CD14-positive monocyte (primary cell): ENCODE measurements around the gene ARCN1. TPM values are rescaled to one million over a fixed set of nuclear protein-coding genes. Genes with fewer than 3 reads are reported as not detected.

Source experiments
- DNase-seq, 3 donors: peaks; one replicate each; pipeline ENCODE4 v3.0.0-alpha.2; 2011 to 2022
- H2AFZ ChIP-seq: 2 replicates; pipeline ENCODE4 v1.6.0; 2012; ENCODE audit warnings: mild to moderate bottlenecking, low read depth, low read length, inconsistent platforms; ENCODE audit not compliant: insufficient read depth, poor library complexity, severe bottlenecking
- H3K27ac ChIP-seq, 2 donors: 1 replicate in 1 of 2; 2 replicates in 1 of 2; pipeline ENCODE4 v1.5.1; 2012 to 2013; ENCODE audit warnings: low read length in 2 of 2, control low read depth in 1 of 2, inconsistent platforms in 1 of 2, low read depth in 1 of 2, mild to moderate bottlenecking in 1 of 2
- H3K27me3 ChIP-seq, 2 donors: one replicate each; pipeline versions ENCODE4 v1.6.0 to v1.6.1; 2011 to 2013; ENCODE audit warnings: low read length in 2 of 2; ENCODE audit not compliant: control insufficient read depth in 2 of 2, insufficient read depth in 2 of 2
- H3K36me3 ChIP-seq, 2 donors: replicated peaks in 1 of 2; 1 replicate in 1 of 2; 2 replicates in 1 of 2; pipeline versions ENCODE4 v1.5.1 to v1.6.1; 2012 to 2013; ENCODE audit warnings: low read length in 2 of 2, control low read depth in 1 of 2, inconsistent platforms in 1 of 2, mild to moderate bottlenecking in 1 of 2; ENCODE audit not compliant: insufficient read depth in 2 of 2, control insufficient read depth in 1 of 2
- H3K4me1 ChIP-seq, 2 donors: 1 replicate in 1 of 2; 2 replicates in 1 of 2; pipeline versions ENCODE4 v1.5.1 to v1.6.1; 2012 to 2013; ENCODE audit warnings: low read length in 2 of 2, control low read depth in 1 of 2, inconsistent platforms in 1 of 2, mild to moderate bottlenecking in 1 of 2, moderate library complexity in 1 of 2; ENCODE audit not compliant: insufficient read depth in 2 of 2, control insufficient read depth in 1 of 2
- H3K4me2 ChIP-seq: replicated peaks from 2 replicates; pipeline ENCODE3; 2012; ENCODE audit warnings: low read length, moderate library complexity, mild to moderate bottlenecking; ENCODE audit not compliant: poor library complexity, severe bottlenecking; ENCODE audit errors: extremely low read depth
- H3K4me3 ChIP-seq, 3 experiments: fragments of 200-600 bp in 1 of 3; sonication (generic) in 1 of 3; replicated peaks in 1 of 3; 1 replicate in 2 of 3; 2 replicates in 1 of 3; pipeline ENCODE4 v1.5.1; 2011 to 2013; ENCODE audit warnings: low read length in 3 of 3, mild to moderate bottlenecking in 3 of 3, control low read depth in 2 of 3, low read depth in 2 of 3, inconsistent platforms in 1 of 3, moderate library complexity in 1 of 3
- H3K79me2 ChIP-seq: 2 replicates; pipeline ENCODE4 v1.6.0; 2012; ENCODE audit warnings: mild to moderate bottlenecking, control low read depth, inconsistent platforms, low read length, moderate library complexity; ENCODE audit not compliant: insufficient read depth
- H3K9ac ChIP-seq: 2 replicates; pipeline ENCODE4 v1.6.0; 2017; ENCODE audit warnings: low read length, mild to moderate bottlenecking; ENCODE audit not compliant: insufficient read depth, poor library complexity, severe bottlenecking
- H3K9me3 ChIP-seq, 2 donors: replicated peaks in 1 of 2; 1 replicate in 1 of 2; 2 replicates in 1 of 2; pipeline versions ENCODE4 v1.5.1 to v1.6.1; 2012 to 2013; ENCODE audit warnings: low read length in 2 of 2, control low read depth in 1 of 2; ENCODE audit not compliant: control insufficient read depth in 1 of 2, insufficient read depth in 1 of 2
- H4K20me1 ChIP-seq: 2 replicates; pipeline ENCODE4 v1.6.0; 2012; ENCODE audit warnings: mild to moderate bottlenecking, low read length, control low read depth, moderate library complexity; ENCODE audit not compliant: insufficient read depth
- H3K27ac Mint-ChIP-seq, 7 donors: one replicate each; pipeline ENCODE4 v1.8.0; 2020; ENCODE audit warnings: mild to moderate bottlenecking in 7 of 7, mixed read lengths in 7 of 7, moderate library complexity in 6 of 7, inconsistent platforms in 2 of 7
- H3K27me3 Mint-ChIP-seq, 3 donors: one replicate each; pipeline ENCODE4 v1.8.0; 2021 to 2022; ENCODE audit warnings: low read depth in 3 of 3, mild to moderate bottlenecking in 3 of 3, mixed read lengths in 3 of 3, moderate library complexity in 3 of 3, inconsistent platforms in 1 of 3
- H3K36me3 Mint-ChIP-seq, 2 donors: one replicate each; pipeline ENCODE4 v1.8.0; 2020; ENCODE audit warnings: mixed read lengths in 2 of 2, inconsistent platforms in 1 of 2, mild to moderate bottlenecking in 1 of 2
- H3K4me1 Mint-ChIP-seq: one replicate; pipeline ENCODE4 v1.8.0; 2020; ENCODE audit warnings: mild to moderate bottlenecking, mixed read lengths
- H3K4me3 Mint-ChIP-seq, 2 donors: one replicate each; pipeline ENCODE4 v1.8.0; 2020; ENCODE audit warnings: mild to moderate bottlenecking in 2 of 2, mixed read lengths in 2 of 2, moderate library complexity in 1 of 2
- H3K9me3 Mint-ChIP-seq, 7 donors: one replicate each; pipeline ENCODE4 v1.8.0; 2020 to 2022; ENCODE audit warnings: mixed read lengths in 7 of 7, mild to moderate bottlenecking in 6 of 7, moderate library complexity in 6 of 7, inconsistent platforms in 2 of 7
- CTCF ChIP-seq: fragments of 200-600 bp; IDR thresholded peaks from one replicate; pipeline ENCODE4 v1.8.0; 2022; ENCODE audit warnings: antibody characterized with exemption, mild to moderate bottlenecking
- WGBS: methylation state at CpG from one replicate; pipeline ENCODE4 v1.1.5; 2013; ENCODE audit warnings: missing lambda C conversion rate; ENCODE audit not compliant: insufficient coverage; 5-methylcytosine and 5-hydroxymethylcytosine counted together
- intact Hi-C, 2 donors: fragments of 100-400 bp; cut with micrococcal nuclease; formaldehyde crosslinking; loops; one replicate each; pipeline versions ENCODE4 v1.15.0 to v1.15.1; 2023
- polyA plus RNA-seq, 3 donors: library from polyadenylated mRNA; depleted of rRNA in 1 of 3; unstranded in 2 of 3; stranded (reverse) in 1 of 3; fragments of 300-500 nt in 2 of 3; fragments of >200 nt in 1 of 3; fragmentation: Illumina TruSeq in 2 of 3; gene quantifications; 1 replicate in 2 of 3; 2 replicates in 1 of 3; pipeline ENCODE4 v1.2.3, GENCODE V29; 2012 to 2021

The ARCN1 gene
- polyA plus RNA-seq, 3 donors, result 36.1 to 101 (median 79.7) TPM

- intact Hi-C loops, result no loop called here
- Mint-ChIP-seq H3K9me3 (peaks cover 0 to 3% (median 0%) of the 10 kb centered on the region in 7 donors), H3K27ac (no peak overlapping the region), H3K4me1 (no peaks in the 10 kb centered on the region), H3K4me3 (no peak overlapping the region), H3K27me3 (no peaks in the 10 kb centered on the region), H3K36me3 (peaks cover 15 to 18% of the 10 kb centered on the region in 2 donors)
- no peak overlapping the region for H2AFZ ChIP-seq
- no peak for TF ChIP-seq CTCF
- H3K27ac ChIP-seq, result no peak overlapping the region
- H3K4me1 ChIP-seq, result no peaks in the 10 kb centered on the region
- H4K20me1 ChIP-seq, result no peaks in the 10 kb centered on the region
- no peak for DNase-seq
- no peaks in the 10 kb centered on the region for H3K27me3 ChIP-seq
- H3K4me3 ChIP-seq, result no peak overlapping the region
- H3K9ac ChIP-seq, result no peak overlapping the region
- WGBS, result 78% methylated on average over 2 of the region's 3 CpGs
- H3K36me3 ChIP-seq, result peaks cover 0 to 15% of the 10 kb centered on the region in 2 donors
- no peaks in the 10 kb centered on the region for H3K79me2 ChIP-seq
- no peaks in the 10 kb centered on the region for H3K9me3 ChIP-seq
- no peak overlapping the region for H3K4me2 ChIP-seq
These were observed 27.6 kb upstream of the ARCN1 start for GRCh38 chr11:118544647-118545010.

GRCh38 chr11:118545533-118545932, 26.7 kb upstream of the ARCN1 start:
- Histone ChIP-seq H3K9me3 (no peaks in the 10 kb centered on the region), H3K79me2 (no peaks in the 10 kb centered on the region), H3K36me3 (peaks cover 0 to 15% of the 10 kb centered on the region in 2 donors), H3K4me2 (no peak overlapping the region), H3K9ac (no peak overlapping the region), H3K4me3 (no peak overlapping the region), H4K20me1 (no peaks in the 10 kb centered on the region), H3K27ac (no peak overlapping the region), H3K27me3 (no peaks in the 10 kb centered on the region), H3K4me1 (no peaks in the 10 kb centered on the region), H2AFZ (no peak overlapping the region)
- WGBS, result 93% methylated on average over 3 of the region's 5 CpGs
- DNase-seq, result no peak
- H3K36me3 Mint-ChIP-seq, result peaks cover 17 to 21% of the 10 kb centered on the region in 2 donors
- H3K4me1 Mint-ChIP-seq, result no peaks in the 10 kb centered on the region
- H3K9me3 Mint-ChIP-seq, result peaks cover 0 to 3% (median 0%) of the 10 kb centered on the region in 7 donors
- no peak overlapping the region for H3K4me3 Mint-ChIP-seq
- intact Hi-C loops, result no loop called here
- H3K27ac Mint-ChIP-seq, result no peak overlapping the region
- no peak for TF ChIP-seq CTCF
- peaks cover 0 to 1% (median 0%) of the 10 kb centered on the region in 3 donors for H3K27me3 Mint-ChIP-seq
